Trophoblast cell (in vitro differentiated cells and primary cell): ENCODE measurements around the gene HSBP1.
A peak's percentile ranks its signal among the peaks of the same experiment; 100 is the strongest.

Experiments
- DNase-seq, 2 donors: peaks; one replicate each; pipeline ENCODE4 v3.0.0-alpha.2; 2016
- H2AFZ ChIP-seq: 2 replicates; pipeline ENCODE4 v1.6.1; 2013; ENCODE audit warnings: low read length, moderate library complexity, mild to moderate bottlenecking; ENCODE audit not compliant: insufficient read depth, poor library complexity
- H2AK5ac ChIP-seq: 2 replicates; pipeline ENCODE4 v1.6.1; 2013; ENCODE audit warnings: mild to moderate bottlenecking, low read length
- H2BK120ac ChIP-seq: 2 replicates; pipeline ENCODE4 v1.6.1; 2013; ENCODE audit warnings: low read length, mild to moderate bottlenecking, moderate library complexity; ENCODE audit not compliant: insufficient read depth, poor library complexity
- H2BK12ac ChIP-seq: 2 replicates; pipeline ENCODE4 v1.6.1; 2013; ENCODE audit warnings: mild to moderate bottlenecking, low read length, moderate library complexity
- H2BK5ac ChIP-seq: 2 replicates; pipeline ENCODE4 v1.6.1; 2013; ENCODE audit warnings: low read length, low read depth, moderate library complexity, mild to moderate bottlenecking; ENCODE audit not compliant: poor library complexity
- H3K14ac ChIP-seq: 2 replicates; pipeline ENCODE4 v1.6.1; 2013; ENCODE audit warnings: mild to moderate bottlenecking, low read length
- H3K18ac ChIP-seq: 2 replicates; pipeline ENCODE4 v1.6.1; 2013; ENCODE audit warnings: mild to moderate bottlenecking, low read length
- H3K23ac ChIP-seq: 2 replicates; pipeline ENCODE4 v1.6.1; 2013; ENCODE audit warnings: low read length
- H3K27ac ChIP-seq: 2 replicates; pipeline ENCODE4 v1.5.1; 2013; ENCODE audit warnings: low read depth, mild to moderate bottlenecking, inconsistent platforms, low read length, moderate library complexity
- H3K27me3 ChIP-seq: 2 replicates; pipeline ENCODE4 v1.6.1; 2013; ENCODE audit warnings: inconsistent platforms, mild to moderate bottlenecking, low read length, moderate library complexity; ENCODE audit not compliant: insufficient read depth
- H3K36me3 ChIP-seq, 2 experiments: 1 replicate in 1 of 2; 2 replicates in 1 of 2; pipeline ENCODE4 v1.6.1; 2013; ENCODE audit warnings: low read length in 2 of 2, mild to moderate bottlenecking in 2 of 2, moderate library complexity in 1 of 2; ENCODE audit not compliant: insufficient read depth in 2 of 2, control insufficient read depth in 1 of 2
- H3K4ac ChIP-seq: 2 replicates; pipeline ENCODE4 v1.6.1; 2013; ENCODE audit warnings: low read depth, mild to moderate bottlenecking, low read length, moderate library complexity
- H3K4me1 ChIP-seq, 2 experiments: 1 replicate in 1 of 2; 2 replicates in 1 of 2; pipeline ENCODE4 v1.6.1; 2013; ENCODE audit warnings: low read length in 2 of 2, mild to moderate bottlenecking in 2 of 2, moderate library complexity in 1 of 2; ENCODE audit not compliant: insufficient read depth in 2 of 2, control insufficient read depth in 1 of 2
- H3K4me2 ChIP-seq: 2 replicates; pipeline ENCODE4 v1.6.1; 2013; ENCODE audit warnings: inconsistent platforms, mild to moderate bottlenecking, low read length, moderate library complexity
- H3K4me3 ChIP-seq: 2 replicates; pipeline ENCODE4 v1.5.1; 2013; ENCODE audit warnings: mild to moderate bottlenecking, low read depth, low read length, inconsistent platforms
- H3K79me1 ChIP-seq: one replicate; pipeline ENCODE4 v1.6.1; 2013; ENCODE audit warnings: low read length
- H3K79me2 ChIP-seq: 2 replicates; pipeline ENCODE4 v1.6.1; 2013; ENCODE audit warnings: low read length, mild to moderate bottlenecking; ENCODE audit not compliant: control insufficient read depth, insufficient read depth, poor library complexity
- H3K9ac ChIP-seq: 2 replicates; pipeline ENCODE4 v1.6.1; 2013; ENCODE audit warnings: mild to moderate bottlenecking, low read length
- H3K9me3 ChIP-seq: 2 replicates; pipeline ENCODE4 v1.6.1; 2013; ENCODE audit warnings: low read depth, mild to moderate bottlenecking, control low read depth, inconsistent platforms, low read length; ENCODE audit not compliant: insufficient read depth
- H4K12ac ChIP-seq: 2 replicates; pipeline ENCODE4 v1.6.1; 2013; ENCODE audit warnings: low read depth, mild to moderate bottlenecking, low read length, moderate library complexity
- H4K8ac ChIP-seq: 2 replicates; pipeline ENCODE4 v1.6.1; 2013; ENCODE audit warnings: low read depth, mild to moderate bottlenecking, low read length, moderate library complexity
- H4K91ac ChIP-seq: one replicate; pipeline ENCODE4 v1.6.1; 2013; ENCODE audit warnings: low read depth, mild to moderate bottlenecking, low read length, moderate library complexity
- WGBS: extraction: QIAGEN DNeasy Blood & Tissue Kit; methylation state at CpG from one replicate; pipeline ENCODE4 v1.1.7; 2013; ENCODE audit warnings: missing lambda C conversion rate; ENCODE audit not compliant: insufficient read length, insufficient coverage; ENCODE audit errors: extremely low coverage; 5-methylcytosine and 5-hydroxymethylcytosine counted together

Gene HSBP1

DNA sequence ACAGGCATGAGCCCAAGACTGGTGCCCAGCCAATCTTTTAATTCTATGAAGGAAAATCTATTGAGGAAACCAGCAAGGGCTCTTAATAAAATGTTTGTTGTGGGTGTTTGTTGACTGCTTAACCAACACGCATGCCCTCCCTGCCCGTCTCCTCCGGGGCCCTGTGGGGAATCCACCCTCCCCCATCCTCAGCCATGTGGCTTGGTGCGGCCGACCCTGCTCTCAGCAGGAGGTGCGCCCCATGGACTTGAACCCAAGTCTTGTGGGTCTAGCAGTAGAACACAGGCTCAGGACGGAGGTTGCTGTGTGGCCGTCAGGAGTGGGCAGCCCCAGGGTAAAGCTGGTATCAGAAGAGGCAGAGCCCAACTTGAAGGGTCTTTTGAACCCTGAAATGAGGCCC, 46.1 kb downstream of the HSBP1 start:
- H3K4me2 ChIP-seq: no peak overlapping the region
- H4K12ac ChIP-seq: no peak overlapping the region
- H3K23ac ChIP-seq: no peak overlapping the region
- H3K79me2 ChIP-seq: no peaks in the 10 kb centered on the region
- H3K4me3 ChIP-seq: no peak overlapping the region
- no peaks in the 10 kb centered on the region for H3K79me1 ChIP-seq
- no peak overlapping the region for H2BK12ac ChIP-seq
- peak overlapping the region; percentile 39 for H3K9ac ChIP-seq
- H4K91ac ChIP-seq: no peak overlapping the region
- no peak overlapping the region for H2AK5ac ChIP-seq
- no peak overlapping the region for H2AFZ ChIP-seq
- H3K4me1 ChIP-seq: no peaks in the 10 kb centered on the region
- DNase-seq: no peak
- H2BK5ac ChIP-seq: no peak overlapping the region
- no peak overlapping the region for H3K4ac ChIP-seq
- H3K27me3 ChIP-seq: no peaks in the 10 kb centered on the region
- H4K8ac ChIP-seq: no peak overlapping the region
- H3K9me3 ChIP-seq: no peaks in the 10 kb centered on the region
- H3K14ac ChIP-seq: no peak overlapping the region
- no CpG with 5 or more reads among the region's 8 CpGs for WGBS
- H3K18ac ChIP-seq: no peak overlapping the region
- no peaks in the 10 kb centered on the region for H3K36me3 ChIP-seq
- H2BK120ac ChIP-seq: no peak overlapping the region
- H3K27ac ChIP-seq: no peak overlapping the region

DNA sequence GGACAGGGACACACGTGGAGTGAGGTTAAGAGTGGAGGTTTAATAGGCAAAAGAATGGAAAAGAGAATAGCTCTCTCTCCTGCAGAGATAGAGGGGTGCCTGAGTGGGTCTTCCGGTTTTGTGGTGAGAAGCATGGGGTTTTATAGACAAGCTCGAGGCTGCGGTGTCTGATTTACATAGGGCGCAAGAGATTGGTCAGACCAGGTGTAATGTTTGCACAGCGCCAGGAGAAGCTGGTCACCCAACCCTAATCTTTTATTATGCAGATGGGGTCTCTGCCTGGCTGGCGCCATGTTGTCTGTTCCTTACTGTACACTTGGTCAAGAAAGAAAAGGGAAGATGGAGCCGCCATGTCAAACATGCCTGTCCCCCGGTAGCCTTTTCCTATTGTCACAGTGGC, 46.6 kb downstream of the HSBP1 start:
- Histone ChIP-seq H3K27ac (no peak overlapping the region), H3K36me3 (no peaks in the 10 kb centered on the region), H3K4me3 (no peak overlapping the region), H3K18ac (no peak overlapping the region), H3K79me1 (no peaks in the 10 kb centered on the region), H2AFZ (no peak overlapping the region), H3K79me2 (no peaks in the 10 kb centered on the region), H4K91ac (no peak overlapping the region), H2BK12ac (no peak overlapping the region), H2BK5ac (no peak overlapping the region), H3K4me2 (no peak overlapping the region), H3K14ac (no peak overlapping the region), H2BK120ac (no peak overlapping the region), H3K4ac (no peak overlapping the region), H3K9ac (no peak overlapping the region), H3K27me3 (no peaks in the 10 kb centered on the region), H3K23ac (no peak overlapping the region), H4K12ac (no peak overlapping the region), H3K9me3 (no peaks in the 10 kb centered on the region), H3K4me1 (no peaks in the 10 kb centered on the region), H4K8ac (no peak overlapping the region), H2AK5ac (no peak overlapping the region)
- no peak for DNase-seq
- no CpG with 5 or more reads among the region's 9 CpGs for WGBS

DNA sequence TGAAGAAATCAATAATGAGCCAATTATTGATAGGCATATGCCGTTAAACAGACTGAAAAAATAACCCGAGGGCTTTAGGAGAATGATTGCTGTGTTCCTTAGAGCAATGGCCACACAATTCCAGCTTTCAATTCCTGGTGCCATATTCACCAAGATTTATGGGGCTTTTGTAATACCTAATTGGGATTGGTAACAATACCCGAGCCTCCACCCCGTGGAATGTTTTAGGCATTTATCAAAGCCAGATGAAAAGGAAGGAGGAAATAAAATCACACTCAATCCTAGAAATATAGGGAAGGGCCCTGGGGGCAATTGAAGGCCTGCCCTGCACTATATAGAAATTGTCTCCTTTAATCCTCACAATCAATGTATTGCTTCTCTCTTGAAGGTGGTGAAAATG, 49.0 kb downstream of the HSBP1 start:
- no peak overlapping the region for H3K4me2 ChIP-seq
- H3K27ac ChIP-seq: no peak overlapping the region
- H2BK12ac ChIP-seq: no peak overlapping the region
- no peak overlapping the region for H2AK5ac ChIP-seq
- H2AFZ ChIP-seq: no peak overlapping the region
- no peak overlapping the region for H3K4me3 ChIP-seq
- H3K79me1 ChIP-seq: no peaks in the 10 kb centered on the region
- no peak for DNase-seq
- H3K18ac ChIP-seq: no peak overlapping the region
- H3K14ac ChIP-seq: no peak overlapping the region
- H2BK120ac ChIP-seq: no peak overlapping the region
- no peaks in the 10 kb centered on the region for H3K79me2 ChIP-seq
- H4K8ac ChIP-seq: no peak overlapping the region
- H3K23ac ChIP-seq: no peak overlapping the region
- H2BK5ac ChIP-seq: no peak overlapping the region
- H3K4ac ChIP-seq: no peak overlapping the region
- no peaks in the 10 kb centered on the region for H3K9me3 ChIP-seq
- H3K4me1 ChIP-seq: no peaks in the 10 kb centered on the region
- no peaks in the 10 kb centered on the region for H3K36me3 ChIP-seq
- no peak overlapping the region for H4K12ac ChIP-seq
- no peak overlapping the region for H4K91ac ChIP-seq
- no peak overlapping the region for H3K9ac ChIP-seq
- H3K27me3 ChIP-seq: no peaks in the 10 kb centered on the region
- WGBS: no CpG with 5 or more reads among the region's 4 CpGs

DNA sequence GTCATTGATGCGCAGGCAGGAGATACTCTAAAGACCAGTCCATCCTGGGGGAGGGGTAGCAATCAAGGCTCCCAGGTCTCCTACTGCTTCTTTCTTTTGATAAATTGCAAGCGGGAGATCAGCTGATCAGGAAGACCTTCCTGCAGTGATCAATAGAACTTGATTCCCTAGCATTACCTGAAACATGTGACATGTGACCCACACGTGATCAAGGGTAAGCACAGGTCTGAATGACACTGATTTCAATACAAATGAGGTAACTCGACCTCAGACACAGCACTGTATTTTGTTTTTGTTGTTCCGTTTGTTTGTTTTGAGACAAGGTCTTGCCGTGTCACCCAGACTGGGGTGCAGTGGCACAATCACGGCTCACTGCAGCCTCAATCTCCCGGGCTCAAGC, 51.5 kb downstream of the HSBP1 start:
- Histone ChIP-seq H3K4me1 (peaks cover 2% of the 10 kb centered on the region in 2 experiments), H3K4ac (no peak overlapping the region), H3K18ac (no peak overlapping the region), H3K4me2 (no peak overlapping the region), H3K14ac (no peak overlapping the region), H2AFZ (no peak overlapping the region), H2BK12ac (no peak overlapping the region), H3K23ac (no peak overlapping the region), H3K27ac (no peak overlapping the region), H3K27me3 (no peaks in the 10 kb centered on the region), H3K9ac (no peak overlapping the region), H2AK5ac (no peak overlapping the region), H3K9me3 (no peaks in the 10 kb centered on the region), H3K79me2 (peaks cover 2% of the 10 kb centered on the region), H4K8ac (no peak overlapping the region), H3K4me3 (no peak overlapping the region), H2BK5ac (no peak overlapping the region), H4K91ac (no peak overlapping the region), H3K36me3 (no peaks in the 10 kb centered on the region), H4K12ac (no peak overlapping the region), H2BK120ac (no peak overlapping the region), H3K79me1 (no peaks in the 10 kb centered on the region)
- WGBS: no CpG with 5 or more reads among the region's 8 CpGs
- DNase-seq: no peak
